HG03159 (cell line): ENCODE data around the gene MPZ.
"Not testable (repeated sequence)": the region's sequence is repeated elsewhere in the genome, so short reads cannot be mapped to it uniquely, and the experiment has no call there.

Experiments used
- ATAC-seq: cut with Tn5 transposase; IDR thresholded peaks from one replicate; pipeline ENCODE4 v1.9.1; 2021; ENCODE audit warnings: mild to moderate bottlenecking, moderate library complexity; ENCODE audit not compliant: unreplicated experiment

MPZ gene

DNA sequence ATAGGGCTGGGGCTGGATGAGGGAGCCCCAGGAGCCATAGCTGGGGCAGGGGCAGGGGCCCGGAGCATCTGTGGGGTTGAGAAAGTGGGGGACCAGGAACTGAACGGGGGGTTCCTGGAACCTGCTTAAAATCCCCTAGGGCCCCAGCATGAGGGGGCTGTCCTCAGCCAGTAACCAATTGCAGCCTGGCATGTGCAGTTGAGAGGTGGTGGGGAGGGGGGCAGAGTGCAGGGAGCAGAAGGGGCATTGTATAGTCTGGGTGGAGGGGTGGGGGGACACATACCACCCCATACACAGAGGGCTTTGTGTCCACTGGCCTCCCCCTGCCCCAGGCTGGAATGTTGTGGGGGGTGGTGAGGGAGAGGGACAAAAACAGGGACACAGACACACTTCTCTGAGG, at the start of gene MPZ:
Gene MPZ (minus strand): TSS at position 101 of the 400 bp plus-strand sequence. CDS start 63 bp downstream, at position 38.
- ATAC-seq, result no peak

DNA sequence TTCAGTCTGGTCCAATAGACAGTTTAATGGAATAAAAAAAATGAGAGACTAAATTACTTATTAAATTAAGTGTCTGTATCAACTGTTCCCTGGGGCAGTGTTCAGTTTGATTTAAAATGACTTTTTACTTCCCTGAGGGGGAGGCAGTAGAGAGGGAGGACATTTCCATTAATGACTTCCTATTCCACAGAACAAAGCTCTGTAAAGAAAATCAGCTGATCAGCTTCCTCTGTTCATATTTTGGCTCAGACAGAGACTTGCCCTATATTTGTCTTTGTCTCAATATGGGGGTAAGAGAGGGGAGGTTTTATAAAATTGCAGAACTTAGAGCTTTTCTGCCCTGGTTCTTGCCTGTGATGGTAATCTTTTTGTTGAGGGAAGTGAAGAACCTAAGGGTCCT, 49.5 kb upstream of the MPZ start:
- ATAC-seq, result no peak

DNA sequence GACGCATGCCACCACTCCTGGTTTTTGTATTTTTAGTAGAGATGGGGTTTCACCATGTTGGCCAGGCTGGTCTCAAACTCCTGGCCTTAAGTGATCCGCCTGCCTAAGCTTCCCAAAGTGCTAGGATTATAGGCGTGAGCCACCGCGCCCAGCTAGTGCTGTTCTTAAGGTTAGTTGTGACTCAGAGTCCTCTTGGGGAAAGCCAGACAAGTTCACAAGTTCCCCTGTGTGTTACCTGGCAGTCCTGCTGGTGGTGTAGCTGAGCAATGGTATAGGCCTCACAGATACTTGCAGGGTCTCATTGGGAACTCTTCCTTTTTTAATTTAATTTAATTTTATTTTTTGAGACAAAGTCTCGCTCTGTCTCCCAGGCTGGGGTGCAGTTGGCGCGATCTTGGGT, 47.3 kb upstream of the MPZ start:
- no peak for ATAC-seq

DNA sequence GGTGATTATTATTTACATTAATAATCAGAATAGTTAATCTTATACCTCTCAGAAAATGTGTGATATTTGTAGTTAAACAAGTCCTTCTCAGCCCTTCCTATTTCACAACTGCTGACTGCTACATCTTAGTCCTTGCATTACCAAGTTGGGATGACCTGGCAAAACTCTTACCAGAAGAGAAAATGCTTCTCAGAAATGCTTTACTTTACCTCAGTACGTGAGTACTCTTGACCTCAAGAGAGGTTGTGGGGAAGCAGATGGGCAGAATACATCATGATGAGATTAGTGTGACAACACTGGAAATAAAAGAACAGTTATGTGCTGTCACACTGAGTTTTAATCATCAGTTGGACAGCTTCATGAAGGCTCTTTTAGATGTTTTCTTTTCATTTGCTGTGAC, 41.7 kb upstream of the MPZ start:
- no peak for ATAC-seq

DNA sequence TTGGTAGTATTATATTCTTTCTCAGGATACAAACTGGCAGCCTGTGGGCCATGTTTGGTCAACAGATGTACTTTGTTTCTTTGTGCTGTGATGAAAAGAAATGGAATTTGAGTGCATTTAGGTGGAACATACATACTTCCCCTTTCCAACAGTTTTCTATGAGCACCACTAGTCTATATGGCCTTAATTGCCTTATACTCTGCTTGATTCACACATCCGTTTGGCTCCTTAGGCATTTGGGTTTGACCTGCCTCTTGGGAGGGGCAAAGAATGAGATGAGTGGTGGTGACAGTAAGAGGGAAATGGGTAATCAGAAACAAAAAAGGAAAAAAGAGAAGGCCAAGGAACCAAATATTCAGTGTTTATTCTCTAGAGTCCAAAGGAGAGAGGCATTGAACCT, 40.9 kb upstream of the MPZ start:
- no peak for ATAC-seq

DNA sequence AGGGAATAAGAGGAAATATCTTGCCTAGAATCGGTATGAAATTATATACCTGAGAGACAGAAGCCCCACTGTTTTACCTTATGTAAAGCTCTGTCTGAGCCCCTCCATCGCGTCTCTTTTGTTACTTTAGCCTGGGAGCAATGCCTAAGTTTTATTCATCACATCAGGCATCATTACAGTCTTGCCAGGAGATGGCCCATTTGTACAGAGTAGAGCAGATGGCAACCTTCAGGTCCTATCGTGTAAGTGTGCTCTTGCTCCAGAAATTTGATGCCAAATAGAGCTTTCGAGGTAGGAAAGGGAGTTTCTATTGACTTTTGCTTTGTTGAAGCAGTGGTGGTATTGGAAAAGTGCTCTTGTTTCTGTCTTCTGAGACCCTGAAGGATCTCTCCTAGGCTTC, 33.1 kb upstream of the MPZ start:
- ATAC-seq, result no peak

DNA sequence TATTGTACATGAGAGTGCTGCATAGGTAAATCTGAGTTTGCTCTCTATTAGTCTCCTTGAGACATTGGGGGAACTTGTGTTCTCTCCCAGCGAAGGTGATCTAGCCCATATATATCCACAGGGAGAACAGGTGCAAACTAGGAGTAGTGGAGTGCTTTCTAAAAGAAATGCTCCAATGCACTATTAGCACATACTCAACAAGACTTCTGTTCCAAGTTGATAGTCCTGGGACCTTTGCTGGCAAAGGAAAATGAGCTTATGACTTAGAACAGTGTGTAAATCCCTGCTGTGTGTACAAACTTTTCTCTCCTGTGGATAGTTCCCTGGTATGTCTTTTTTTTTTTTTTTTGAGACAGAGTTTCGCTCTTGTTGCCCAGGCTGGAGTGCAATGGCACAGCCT, 32.4 kb upstream of the MPZ start:
- no peak for ATAC-seq

DNA sequence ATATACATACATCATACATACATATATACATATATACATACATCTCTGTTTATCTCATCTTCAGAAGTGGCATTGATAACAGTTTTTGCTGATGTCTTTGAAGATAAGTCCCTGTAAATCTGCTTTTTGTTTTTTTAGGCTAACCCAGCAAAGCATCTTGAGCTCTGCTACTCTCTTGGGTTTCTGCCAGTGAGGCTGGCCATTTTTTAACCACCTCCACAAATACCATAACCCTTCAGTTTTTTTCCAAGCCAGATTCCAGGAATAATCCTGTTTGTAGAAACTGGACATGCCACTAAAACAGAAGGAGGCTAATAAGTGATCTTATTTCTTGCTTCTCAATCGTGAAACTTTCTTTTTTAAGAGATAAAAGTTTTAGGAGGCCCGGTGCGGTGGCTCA, 26.0 kb upstream of the MPZ start:
- no peak for ATAC-seq

DNA sequence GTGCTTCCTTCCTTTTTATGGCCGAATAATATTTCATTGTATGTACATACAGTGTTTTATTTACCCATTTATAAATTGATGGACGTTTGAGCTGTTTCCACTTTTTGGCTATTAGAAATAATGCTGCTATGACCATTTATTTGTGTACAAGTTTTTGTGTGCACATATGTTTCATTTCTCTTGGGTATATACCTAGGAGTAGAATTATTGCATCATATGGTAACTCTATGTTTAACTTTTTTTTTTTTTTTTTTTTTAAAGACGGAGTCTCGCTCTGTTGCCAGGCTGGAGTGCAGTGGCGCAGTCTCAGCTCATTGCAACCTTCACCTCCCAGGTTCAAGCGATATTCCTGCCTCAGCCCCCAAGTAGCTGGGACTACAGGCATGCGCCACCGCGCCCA, 23.4 kb upstream of the MPZ start:
- ATAC-seq, result no peak

DNA sequence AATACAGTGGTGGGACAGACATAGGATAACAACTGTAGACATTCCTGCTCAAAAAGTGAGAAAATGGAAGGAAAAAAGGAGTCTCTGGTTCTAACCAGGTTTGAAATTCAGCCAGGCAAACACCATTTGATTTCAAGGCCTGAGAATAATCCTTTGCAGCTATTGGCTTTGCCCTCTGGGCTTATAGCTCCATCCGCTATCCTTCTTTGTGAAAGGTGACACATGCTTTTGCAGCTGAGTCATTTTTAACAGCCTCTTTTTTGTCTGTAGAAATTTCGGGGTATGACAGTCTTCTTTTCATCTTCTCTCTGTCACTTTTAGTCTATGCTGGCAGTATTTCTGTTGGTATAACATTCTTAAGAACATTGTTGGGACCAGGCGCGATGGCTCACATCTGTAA, 20.6 kb upstream of the MPZ start:
- no peak for ATAC-seq

DNA sequence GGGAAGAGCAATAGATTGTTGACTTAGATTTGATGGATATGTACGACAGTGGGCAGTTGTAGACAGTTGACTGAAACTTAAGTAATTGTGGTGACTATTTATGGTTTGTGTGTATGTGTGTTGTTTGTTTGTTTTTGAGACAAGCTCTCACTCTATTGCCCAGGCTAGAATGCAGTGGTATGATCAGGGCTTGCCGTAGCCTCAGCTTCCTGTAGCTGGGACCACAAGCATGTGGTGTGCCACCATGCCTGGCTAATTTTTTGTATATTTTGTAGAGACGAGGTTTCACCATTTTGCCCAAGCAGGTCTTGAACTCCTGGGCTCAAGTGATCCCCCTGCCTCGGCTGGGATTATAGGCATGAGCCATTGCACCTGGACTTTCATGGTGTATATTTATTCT, 14.3 kb upstream of the MPZ start:
- no peak for ATAC-seq

DNA sequence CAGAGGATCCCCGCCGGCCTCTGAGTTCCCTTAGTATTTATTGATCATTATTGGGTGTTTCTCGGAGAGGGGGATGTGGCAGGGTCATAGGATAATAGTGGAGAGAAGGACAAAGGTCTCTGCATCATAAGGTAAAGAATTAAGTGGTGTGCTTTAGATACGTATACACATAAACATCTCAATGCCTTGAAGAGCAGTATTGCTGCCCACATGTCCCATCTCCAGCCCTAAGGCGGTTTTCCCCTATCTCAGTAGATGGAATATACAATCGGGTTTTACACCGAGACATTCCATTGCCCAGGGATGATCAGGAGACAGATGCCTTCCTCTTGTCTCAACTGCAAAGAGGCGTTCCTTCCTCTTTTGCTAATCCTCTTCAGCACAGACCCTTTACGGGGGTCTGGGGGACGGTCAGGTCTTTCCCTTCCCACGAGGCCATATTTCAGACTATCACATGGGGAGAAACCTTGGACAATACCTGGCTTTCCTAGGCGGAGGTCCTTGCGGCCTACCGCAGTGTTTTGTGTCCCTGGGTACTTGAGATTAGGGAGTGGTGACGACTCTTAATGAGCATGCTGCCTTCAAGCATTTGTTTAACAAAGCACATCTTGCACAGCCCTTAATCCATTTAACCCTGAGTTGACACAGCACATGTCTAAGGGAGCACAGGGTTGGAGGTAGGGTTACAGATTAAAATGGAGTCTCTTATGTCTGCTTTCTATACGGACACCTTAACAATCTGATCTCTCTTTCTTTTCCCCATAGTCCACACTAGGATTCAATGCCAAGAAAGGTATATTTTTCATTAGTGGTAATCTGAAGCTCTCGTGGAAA, 6.3 kb upstream of the MPZ start:
- not testable (repeated sequence) for ATAC-seq

DNA sequence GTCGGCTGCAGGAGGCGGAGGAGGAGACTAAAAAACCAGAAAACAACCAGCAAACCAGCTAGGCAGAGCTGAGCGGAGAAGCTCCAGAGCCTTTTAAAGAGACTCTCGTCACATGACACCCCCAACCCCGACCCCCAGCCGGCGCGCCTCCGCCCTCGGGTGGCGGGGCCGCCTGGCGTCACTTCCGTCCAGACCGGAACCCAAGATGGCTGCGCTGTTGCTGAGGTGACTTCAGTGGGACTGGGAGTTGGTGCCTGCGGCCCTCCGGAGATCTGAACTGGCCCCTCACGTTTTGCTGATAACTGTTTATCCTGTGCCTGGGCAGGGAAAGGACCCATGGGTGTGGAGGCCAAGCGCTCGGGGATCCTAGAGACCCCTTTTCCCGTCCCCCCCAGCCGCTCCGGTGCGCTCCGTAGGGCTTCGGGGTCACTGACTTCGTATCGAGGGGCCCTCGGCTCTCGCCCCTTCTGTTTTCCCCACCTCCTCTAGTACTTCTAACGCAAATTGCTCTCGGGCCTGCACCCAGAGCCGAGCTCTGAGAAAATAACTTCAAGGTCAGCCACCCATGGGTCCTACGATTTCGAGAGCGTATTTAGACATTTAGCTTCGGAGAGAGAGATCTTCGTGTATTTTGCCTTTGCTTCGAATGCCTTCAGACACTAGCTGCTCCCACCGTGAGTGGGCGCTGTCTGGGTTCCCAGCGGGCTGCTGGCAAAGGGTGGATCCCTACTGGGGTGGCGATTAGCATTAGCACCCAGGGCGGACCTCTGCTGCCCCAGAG, 4.6 kb upstream of the MPZ start, which contains the start of gene SDHC:
Gene SDHC (plus strand): TSS at position 181 of the 781 bp plus-strand sequence. CDS start 25 bp downstream, at position 206.
- ATAC-seq, result peak; percentile 92

DNA sequence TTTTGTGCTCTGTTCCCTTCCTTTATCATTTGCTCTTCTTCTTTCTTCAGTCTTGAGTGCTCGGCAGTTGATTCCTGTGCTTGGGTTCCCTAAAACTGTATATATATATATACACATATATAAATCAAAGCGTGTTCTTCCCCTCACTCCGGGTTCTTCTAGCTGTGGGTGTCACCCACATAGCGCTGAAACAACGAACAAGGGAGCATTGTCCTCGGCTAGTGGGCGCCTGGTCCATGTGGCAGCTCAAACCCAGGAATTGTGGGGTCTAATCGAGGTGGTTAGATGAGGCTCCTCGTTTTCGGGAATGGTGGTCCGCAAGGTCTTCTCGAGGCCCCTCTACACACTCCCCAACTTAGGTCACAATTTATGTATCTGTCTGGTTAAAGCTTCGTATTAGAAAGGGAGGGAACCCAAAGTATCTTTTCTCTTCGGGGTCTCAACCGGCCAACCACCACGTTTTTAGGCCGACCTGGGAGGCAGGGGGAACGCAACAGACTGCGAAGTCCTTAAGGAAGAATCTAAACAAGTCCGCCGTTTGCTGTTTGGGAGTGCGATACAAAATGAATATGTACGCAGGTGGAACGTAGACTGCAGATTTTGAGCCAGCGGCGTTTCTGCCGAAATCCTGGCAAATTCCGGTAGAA, 3.9 kb upstream of the MPZ start:
- no peak for ATAC-seq

DNA sequence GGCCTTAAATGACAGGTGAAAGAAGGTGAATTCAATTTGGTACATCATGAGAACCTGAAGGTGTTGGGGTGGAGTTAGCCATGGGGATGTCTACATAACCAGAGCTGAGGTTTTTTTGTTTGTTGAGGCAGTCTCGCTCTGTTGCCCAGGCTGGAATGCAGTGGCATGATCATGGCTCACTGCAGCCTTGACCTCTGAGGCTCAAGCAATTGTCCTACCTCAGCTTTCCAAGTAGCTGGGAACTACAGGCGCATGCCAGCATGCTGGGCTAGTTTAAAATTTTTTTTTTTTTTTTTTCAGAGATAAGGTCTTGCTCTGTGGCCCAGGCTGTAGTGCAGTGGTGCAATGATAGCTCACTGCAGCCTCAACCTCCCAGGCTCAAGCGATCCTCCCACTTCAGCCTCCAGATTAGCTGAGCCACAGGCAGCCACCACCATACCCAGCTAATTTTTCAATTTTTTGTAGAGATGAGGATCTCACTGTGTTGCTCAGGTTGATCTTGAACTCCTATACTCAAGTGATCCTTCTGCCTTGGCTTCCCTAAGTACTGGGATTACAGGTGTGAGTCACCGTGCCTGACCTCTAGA, 1.9 kb upstream of the MPZ start:
- ATAC-seq, result no peak

DNA sequence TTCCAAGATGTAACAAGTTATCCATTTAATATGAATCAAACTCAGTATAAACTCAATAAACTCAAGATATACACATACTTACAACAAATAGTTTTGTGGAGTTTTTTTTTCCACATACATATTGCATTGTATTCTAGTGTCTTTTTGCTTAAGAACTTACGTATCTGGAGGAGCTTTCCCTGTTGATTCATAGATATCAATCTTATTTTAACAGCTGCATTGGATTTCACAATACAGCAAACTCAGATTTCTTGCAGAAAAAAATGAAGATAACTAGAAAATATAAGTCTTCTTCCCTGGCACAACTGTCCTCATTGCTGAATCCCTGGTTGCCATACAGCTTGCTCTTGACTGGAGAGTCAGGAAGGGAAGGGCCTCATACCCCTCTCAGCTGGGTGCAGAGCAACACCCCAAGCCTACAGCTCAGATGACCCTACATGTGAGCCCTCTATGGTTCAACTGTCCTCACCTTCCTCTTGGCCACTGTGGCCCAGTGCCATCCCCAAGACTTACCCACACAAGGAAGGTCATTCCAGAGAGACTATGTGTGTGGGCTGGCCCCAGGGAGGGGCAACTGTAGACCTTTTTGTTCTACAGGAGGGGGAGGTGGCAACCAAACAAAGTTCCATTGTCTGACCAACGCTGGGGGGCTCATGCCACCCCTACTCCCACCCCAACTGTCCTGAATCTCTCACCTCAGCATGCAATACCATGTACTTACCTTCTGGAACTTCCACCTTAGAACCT, 1.7 kb downstream of the MPZ start:
- ATAC-seq, result no peak

DNA sequence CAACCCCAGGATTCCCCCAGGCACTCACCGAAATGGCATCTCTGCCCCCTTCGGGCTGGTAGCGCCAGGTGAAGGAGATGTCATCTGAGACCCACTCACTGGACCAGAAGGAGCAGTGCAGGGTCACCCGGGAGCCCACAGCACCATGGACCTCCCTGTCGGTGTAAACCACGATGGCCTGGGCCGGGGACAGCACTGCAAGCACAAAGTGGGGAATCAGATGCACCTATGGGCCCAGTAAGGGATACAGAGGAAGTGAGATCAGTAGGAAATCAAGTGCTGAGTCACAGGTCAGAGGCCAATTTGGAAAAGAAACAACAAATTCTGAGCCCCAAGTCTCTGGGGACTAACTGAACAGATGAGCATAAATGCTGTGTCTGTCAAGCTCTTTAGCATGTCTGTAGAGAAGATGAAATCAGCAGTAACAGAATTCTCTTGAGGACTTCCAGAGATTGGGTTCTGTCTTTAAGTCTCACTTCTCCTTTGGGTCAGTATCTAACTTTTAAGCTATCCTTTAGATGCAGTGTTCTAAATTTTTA, 2.5 kb downstream of the MPZ start:
- ATAC-seq, result no peak

DNA sequence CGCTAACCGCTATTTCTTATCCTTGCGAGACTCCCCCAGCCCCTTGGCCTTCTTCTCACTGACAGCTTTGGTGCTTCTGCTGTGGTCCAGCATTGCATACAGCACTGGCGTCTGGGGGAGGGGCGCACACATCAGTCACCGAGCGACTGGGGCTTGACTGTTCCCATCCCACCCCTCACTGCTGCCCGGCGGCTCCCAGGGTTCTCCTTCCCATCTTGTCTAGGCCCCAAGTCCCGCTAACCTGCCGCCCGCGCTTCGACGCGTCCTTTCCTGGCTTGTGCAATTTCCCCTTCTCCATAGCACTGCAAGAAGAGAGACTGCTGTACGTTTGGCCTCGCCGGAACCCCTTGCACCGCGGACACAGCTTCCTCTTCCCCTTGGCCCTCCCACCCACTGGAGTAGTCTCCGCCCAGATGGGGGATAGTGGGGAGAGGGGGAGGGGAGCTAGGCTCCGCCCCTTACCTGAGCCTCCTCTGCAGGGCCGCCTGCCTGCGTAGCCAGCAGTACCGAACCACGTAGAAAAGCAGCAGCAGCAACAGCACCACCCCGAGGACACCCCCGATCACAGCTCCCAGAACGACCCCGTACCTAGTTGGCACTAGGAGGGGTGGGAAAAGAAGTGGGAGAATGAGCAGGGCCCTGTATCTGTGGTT, 3.8 kb downstream of the MPZ start:
- peak; percentile 70 for ATAC-seq

DNA sequence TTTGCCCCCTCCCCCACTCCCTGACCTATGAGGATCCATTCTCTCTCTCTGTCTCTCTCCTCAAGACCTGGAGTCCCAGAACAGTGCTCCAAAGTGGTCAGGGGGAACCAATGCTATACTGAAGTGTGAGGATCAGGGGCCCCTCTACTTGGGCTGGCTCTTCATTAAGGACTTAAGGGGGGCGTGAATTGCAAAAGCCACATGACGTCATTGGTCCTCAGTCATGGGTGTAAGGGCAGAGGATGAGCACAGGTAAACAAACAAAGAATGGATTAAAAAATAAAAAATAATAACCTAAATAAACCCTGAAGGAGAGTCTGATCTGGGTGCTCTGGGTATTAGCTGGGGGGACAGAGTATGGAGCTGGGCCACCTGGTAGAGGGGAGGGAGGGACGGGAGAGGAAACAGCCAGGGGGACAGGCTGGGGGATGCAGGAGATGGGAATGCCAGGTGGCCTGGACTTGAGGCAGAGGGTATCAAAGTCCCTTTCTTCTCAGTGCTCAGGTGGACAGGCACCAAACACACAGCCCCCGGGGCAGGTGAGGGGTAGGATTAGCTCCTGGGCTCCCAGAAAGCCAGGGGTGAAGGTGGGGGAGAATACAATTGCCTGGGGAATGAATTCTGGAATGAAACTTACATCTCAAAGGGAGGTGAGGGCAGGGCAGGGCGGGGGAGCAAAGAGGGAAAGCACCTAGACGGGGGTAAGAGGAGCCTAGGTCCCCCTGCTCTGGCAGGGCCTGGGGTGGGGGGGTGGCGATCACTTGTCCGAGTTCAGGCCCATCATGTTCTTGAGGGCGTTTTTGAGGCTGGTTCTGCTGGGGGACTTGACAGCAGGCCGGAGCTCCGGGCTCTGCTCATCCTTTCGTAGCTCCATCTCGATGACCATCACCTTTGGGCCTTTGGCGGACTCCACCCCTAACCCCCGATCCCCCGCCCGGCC, 4.6 kb downstream of the MPZ start:
- ATAC-seq, result no peak
